Measurements from ENCODE around the gene FGB.
"Not testable (repeated sequence)": the region's sequence is repeated elsewhere in the genome, so short reads cannot be mapped to it uniquely, and the experiment has no call there.

FGB gene

GRCh38 chr4:154597281-154597680 is 34.5 kb downstream of the FGB start:
- not testable (repeated sequence) for DNase-seq (ENCODE audit: low spot score)

- DNase-seq (ENCODE audit: low spot score), result no peak
Measured at GRCh38 chr4:154597798-154598774, 35.3 kb downstream of the FGB start.

GRCh38 chr4:154602404-154603020 is 39.7 kb downstream of the FGB start:
- no peak for DNase-seq (ENCODE audit: low spot score)

- DNase-seq (ENCODE audit: low spot score), result no peak
Measured at GRCh38 chr4:154603033-154603943, 40.5 kb downstream of the FGB start.

- DNase-seq (ENCODE audit: low spot score), result no peak
Measured at GRCh38 chr4:154604696-154605200, 41.9 kb downstream of the FGB start.

GRCh38 chr4:154606728-154607723 is 44.2 kb downstream of the FGB start:
- no peak for DNase-seq (ENCODE audit: low spot score)

GRCh38 chr4:154608361-154609252 is 45.8 kb downstream of the FGB start:
- no peak for DNase-seq (ENCODE audit: low spot score)

- no peak for DNase-seq (ENCODE audit: low spot score)
Measured at GRCh38 chr4:154609532-154609931, 46.7 kb downstream of the FGB start.

- no peak for DNase-seq (ENCODE audit: low spot score)
Measured at GRCh38 chr4:154610582-154610981, 47.8 kb downstream of the FGB start.

GRCh38 chr4:154611833-154612232 is 49.0 kb downstream of the FGB start:
- DNase-seq (ENCODE audit: low spot score), result no peak

GRCh38 chr4:154612472-154613414 is 49.9 kb downstream of the FGB start, which contains the start of gene FGG:
Gene FGG, minus strand, starts transcription at chr4:154612656. Its CDS starts 47 bp downstream, at chr4:154612609.
- DNase-seq (ENCODE audit: low spot score), result no peak

- no peak for DNase-seq (ENCODE audit: low spot score)
Measured at GRCh38 chr4:154614306-154614705, 51.5 kb downstream of the FGB start.

GRCh38 chr4:154615211-154615610 is 52.4 kb downstream of the FGB start:
- DNase-seq (ENCODE audit: low spot score), result no peak

GRCh38 chr4:154616287-154616686 is 53.5 kb downstream of the FGB start:
- DNase-seq (ENCODE audit: low spot score), result no peak

- DNase-seq (ENCODE audit: low spot score), result no peak
Measured at GRCh38 chr4:154616731-154617130, 53.9 kb downstream of the FGB start.

GRCh38 chr4:154617820-154618317 is 55.1 kb downstream of the FGB start:
- no peak for DNase-seq (ENCODE audit: low spot score)

GRCh38 chr4:154618708-154619315 is 56.0 kb downstream of the FGB start:
- DNase-seq (ENCODE audit: low spot score), result peak; percentile 63

GRCh38 chr4:154620111-154620510 is 57.3 kb downstream of the FGB start:
- no peak for DNase-seq (ENCODE audit: low spot score)

Measured in globus pallidus (tissue), 1 donor.